B cell (primary cell): ENCODE data around the gene EXOC6. TPM values are rescaled to one million over a fixed set of nuclear protein-coding genes. Genes with fewer than 3 reads are reported as not detected.

Experiments
- ATAC-seq: fragments of 200-7000 bp; cut with Tn5 transposase; one replicate; pipeline ENCODE4 v1.10.0; 2021; ENCODE audit warnings: low read depth, mild to moderate bottlenecking, moderate number of reproducible peaks, moderate library complexity
- CTCF ChIA-PET: fragments of 350-600 bp; sonication (Branson Sonifier 250); formaldehyde crosslinking; loops from one replicate; lab custom pipeline; 2021; ENCODE audit warnings: antibody characterized with exemption, inconsistent platforms; lab: Charles Lee
- POLR2A ChIA-PET: fragments of 350-600 bp; sonication (Branson Sonifier 250); formaldehyde crosslinking; loops from one replicate; lab custom pipeline; 2021; ENCODE audit warnings: antibody characterized with exemption; lab: Charles Lee
- DNase-seq: peaks from one replicate; pipeline ENCODE4 v3.0.0; 2013
- H2AFZ ChIP-seq: 2 replicates; pipeline ENCODE4 v1.6.1; 2012; ENCODE audit warnings: mild to moderate bottlenecking, low read depth, low read length; ENCODE audit not compliant: insufficient read depth, poor library complexity, severe bottlenecking
- H3K27ac ChIP-seq, 2 donors: 1 replicate in 1 of 2; 2 replicates in 1 of 2; pipeline ENCODE4 v1.5.1; 2012 to 2013; ENCODE audit warnings: low read length in 2 of 2, mild to moderate bottlenecking in 2 of 2, moderate library complexity in 1 of 2
- H3K27me3 ChIP-seq, 4 experiments: fragments of 200-600 bp in 1 of 4; sonication (generic) in 1 of 4; replicated peaks in 1 of 4; 1 replicate in 2 of 4; 2 replicates in 2 of 4; pipeline versions ENCODE4 v1.6.1 to v1.7.0; 2013 to 2016; ENCODE audit warnings: low read length in 3 of 4, mild to moderate bottlenecking in 2 of 4, mixed read lengths in 1 of 4, moderate library complexity in 1 of 4; ENCODE audit not compliant: insufficient read depth in 4 of 4, control insufficient read depth in 3 of 4; ENCODE audit errors: control extremely low read depth in 1 of 4
- H3K36me3 ChIP-seq, 2 experiments: replicated peaks in 1 of 2; 1 replicate in 1 of 2; 2 replicates in 1 of 2; pipeline versions ENCODE4 v1.6.1 to v1.7.1; 2013; ENCODE audit warnings: low read length in 1 of 2; ENCODE audit not compliant: insufficient read depth in 2 of 2, control insufficient read depth in 1 of 2; ENCODE audit errors: control extremely low read depth in 1 of 2, extremely low read depth in 1 of 2
- H3K4me1 ChIP-seq, 2 donors: fragments of 200-600 bp in 1 of 2; sonication (generic) in 1 of 2; 1 replicate in 1 of 2; 2 replicates in 1 of 2; pipeline versions ENCODE4 v1.5.1 to v1.6.1; 2013 to 2017; ENCODE audit warnings: low read length in 2 of 2; ENCODE audit not compliant: control insufficient read depth in 2 of 2, insufficient read depth in 2 of 2
- H3K4me2 ChIP-seq: replicated peaks from 2 replicates; pipeline ENCODE3; 2012; ENCODE audit warnings: mild to moderate bottlenecking, low read depth, low read length; ENCODE audit not compliant: poor library complexity, severe bottlenecking
- H3K4me3 ChIP-seq, 5 experiments: fragments of 200-600 bp in 1 of 5; sonication (generic) in 1 of 5; 1 replicate in 3 of 5; 2 replicates in 2 of 5; pipeline versions ENCODE4 v1.5.1 to v1.7.0; 2011 to 2016; ENCODE audit warnings: low read length in 4 of 5, mild to moderate bottlenecking in 4 of 5, low read depth in 2 of 5, control low read depth in 1 of 5, moderate library complexity in 1 of 5; ENCODE audit not compliant: insufficient read depth in 1 of 5; ENCODE audit errors: control extremely low read depth in 1 of 5, extremely low read depth in 1 of 5
- H3K79me2 ChIP-seq: fragments of 200-600 bp; sonication (generic); one replicate; pipeline ENCODE4 v1.6.0; 2016; ENCODE audit warnings: low read length; ENCODE audit not compliant: control insufficient read depth, insufficient read depth
- H3K9ac ChIP-seq: fragments of 200-600 bp; sonication (generic); 2 replicates; pipeline ENCODE4 v1.6.1; 2017; ENCODE audit warnings: mild to moderate bottlenecking, low read length, moderate library complexity
- H3K9me3 ChIP-seq, 3 donors: one replicate each; pipeline versions ENCODE4 v1.6.1 to v1.7.1; 2013; ENCODE audit warnings: low read length in 2 of 3; ENCODE audit not compliant: control insufficient read depth in 2 of 3, insufficient read depth in 1 of 3; ENCODE audit errors: control extremely low read depth in 1 of 3
- H4K20me1 ChIP-seq: 2 replicates; pipeline ENCODE4 v1.6.0; 2012; ENCODE audit warnings: mild to moderate bottlenecking, low read length; ENCODE audit not compliant: insufficient read depth, control insufficient read depth, poor library complexity, severe bottlenecking
- H3K27ac Mint-ChIP-seq: one replicate; pipeline ENCODE4 v1.8.0; 2021; ENCODE audit warnings: mixed read lengths
- H3K27me3 Mint-ChIP-seq: one replicate; pipeline ENCODE4 v1.8.0; 2021; ENCODE audit warnings: mixed read lengths
- H3K4me1 Mint-ChIP-seq: one replicate; pipeline ENCODE4 v1.8.0; 2021; ENCODE audit warnings: mixed read lengths
- H3K4me3 Mint-ChIP-seq: one replicate; pipeline ENCODE4 v1.8.0; 2021; ENCODE audit warnings: mixed read lengths
- H3K9me3 Mint-ChIP-seq: one replicate; pipeline ENCODE4 v1.8.0; 2022; ENCODE audit warnings: mixed read lengths; ENCODE audit not compliant: insufficient read depth
- EZH2 ChIP-seq: IDR thresholded peaks from 2 replicates; pipeline ENCODE4 v1.6.1; 2012; ENCODE audit warnings: borderline replicate concordance, low read depth, mild to moderate bottlenecking, moderate library complexity, low read length; ENCODE audit not compliant: insufficient read depth, poor library complexity, severe bottlenecking
- WGBS: methylation state at CpG from one replicate; pipeline ENCODE4 v1.1.5; 2013; ENCODE audit warnings: missing lambda C conversion rate; ENCODE audit not compliant: insufficient coverage; 5-methylcytosine and 5-hydroxymethylcytosine counted together
- intact Hi-C: fragments of 100-400 bp; cut with micrococcal nuclease; formaldehyde crosslinking; loops from one replicate; pipeline ENCODE4 v1.10.0; 2022
- polyA plus RNA-seq: library from polyadenylated mRNA; depleted of rRNA; stranded (reverse); fragments of >200 nt; gene quantifications from 2 replicates; pipeline ENCODE4 v1.2.3, GENCODE V29; 2012
- total RNA-seq, 2 donors: library from RNA; stranded (reverse); fragments of 120-200 nt in 1 of 2; gene quantifications; 1 replicate in 1 of 2; 2 replicates in 1 of 2; pipeline versions ENCODE4 v1.2.3 to v1.2.4, GENCODE V29; 2013 to 2022
- TF ChIP-seq, protein P1 (sequence below): fragments of 200-600 bp; IDR thresholded peaks from one replicate; pipeline ENCODE4 v1.8.0; 2022; ENCODE audit warnings: antibody characterized with exemption, mild to moderate bottlenecking

The EXOC6 gene
- total and polyA plus RNA-seq, 2 donors (not counting 1 experiment from before 2014, with no cell fraction given), result 7.9 to 22.6 TPM

DNA sequence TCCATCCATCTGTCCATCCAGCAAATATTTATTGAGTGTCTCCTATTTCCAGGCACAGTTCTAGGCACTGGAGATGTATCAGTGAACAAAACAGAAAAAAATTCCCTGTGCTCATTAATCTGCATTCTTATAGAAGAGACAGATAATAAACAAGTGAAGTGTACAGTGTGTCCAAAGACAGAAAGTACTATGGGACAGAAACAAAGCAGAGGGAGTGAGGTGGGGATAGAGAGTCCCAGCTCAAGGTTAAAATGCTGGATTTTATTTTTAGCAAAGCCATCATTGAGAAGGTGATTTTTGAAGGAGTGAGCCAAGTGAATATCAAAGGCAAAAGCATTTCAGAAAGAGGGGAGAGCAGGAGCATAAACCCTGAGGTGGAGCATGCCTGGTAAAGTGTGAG, 21.8 kb upstream of the EXOC6 start:
- H3K4me3 Mint-ChIP-seq, result no peak overlapping the region
- no peaks in the 10 kb centered on the region for H3K9me3 ChIP-seq
- no peaks in the 10 kb centered on the region for H3K79me2 ChIP-seq
- no peak overlapping the region for H3K27ac Mint-ChIP-seq
- H3K4me1 Mint-ChIP-seq, result peaks cover 41% of the 10 kb centered on the region
- TF ChIP-seq, protein P1, sequence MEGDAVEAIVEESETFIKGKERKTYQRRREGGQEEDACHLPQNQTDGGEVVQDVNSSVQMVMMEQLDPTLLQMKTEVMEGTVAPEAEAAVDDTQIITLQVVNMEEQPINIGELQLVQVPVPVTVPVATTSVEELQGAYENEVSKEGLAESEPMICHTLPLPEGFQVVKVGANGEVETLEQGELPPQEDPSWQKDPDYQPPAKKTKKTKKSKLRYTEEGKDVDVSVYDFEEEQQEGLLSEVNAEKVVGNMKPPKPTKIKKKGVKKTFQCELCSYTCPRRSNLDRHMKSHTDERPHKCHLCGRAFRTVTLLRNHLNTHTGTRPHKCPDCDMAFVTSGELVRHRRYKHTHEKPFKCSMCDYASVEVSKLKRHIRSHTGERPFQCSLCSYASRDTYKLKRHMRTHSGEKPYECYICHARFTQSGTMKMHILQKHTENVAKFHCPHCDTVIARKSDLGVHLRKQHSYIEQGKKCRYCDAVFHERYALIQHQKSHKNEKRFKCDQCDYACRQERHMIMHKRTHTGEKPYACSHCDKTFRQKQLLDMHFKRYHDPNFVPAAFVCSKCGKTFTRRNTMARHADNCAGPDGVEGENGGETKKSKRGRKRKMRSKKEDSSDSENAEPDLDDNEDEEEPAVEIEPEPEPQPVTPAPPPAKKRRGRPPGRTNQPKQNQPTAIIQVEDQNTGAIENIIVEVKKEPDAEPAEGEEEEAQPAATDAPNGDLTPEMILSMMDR, result no peak
- no peak for TF ChIP-seq EZH2
- no peaks in the 10 kb centered on the region for H3K27me3 Mint-ChIP-seq
- no peak overlapping the region for H3K4me2 ChIP-seq
- CTCF ChIA-PET, result interaction anchor here (1.1 to 1.5 kb wide), 2 partner anchors 22 to 54 kb away, joined by 3 to 4 read pairs; partner anchors contain the start of gene EXOC6
- H2AFZ ChIP-seq, result no peak overlapping the region
- H3K27ac ChIP-seq, result no peak overlapping the region
- no peak overlapping the region for H3K9ac ChIP-seq
- H4K20me1 ChIP-seq, result no peaks in the 10 kb centered on the region
- DNase-seq (no peak), ATAC-seq (no peak)
- intact Hi-C loops, result loop anchor here (10.0 kb wide), 1 partner anchor 58 kb away; no protein-coding TSS in a partner anchor
- H3K9me3 Mint-ChIP-seq, result no peaks in the 10 kb centered on the region
- H3K4me1 ChIP-seq, result peaks cover 12 to 23% of the 10 kb centered on the region in 2 donors
- POLR2A ChIA-PET, result no interaction called here
- H3K4me3 ChIP-seq, result no peak overlapping the region
- H3K27me3 ChIP-seq, result no peaks in the 10 kb centered on the region
- H3K36me3 ChIP-seq, result no peaks in the 10 kb centered on the region

- no peak overlapping the region for H3K27ac ChIP-seq
- H3K4me1 ChIP-seq, result peaks cover 10 to 17% of the 10 kb centered on the region in 2 donors
- no peak overlapping the region for H3K4me2 ChIP-seq
- no peaks in the 10 kb centered on the region for H4K20me1 ChIP-seq
- Mint-ChIP-seq H3K4me1 (peaks cover 37% of the 10 kb centered on the region), H3K27ac (no peak overlapping the region), H3K27me3 (no peaks in the 10 kb centered on the region), H3K4me3 (no peak overlapping the region), H3K9me3 (no peaks in the 10 kb centered on the region)
- ATAC-seq (no peak), DNase-seq (no peak)
- no peaks in the 10 kb centered on the region for H3K79me2 ChIP-seq
- no peak overlapping the region for H3K4me3 ChIP-seq
- CTCF ChIA-PET, result interaction anchor here (1.0 kb wide), 1 partner anchor 13 kb away, joined by 3 read pairs; no protein-coding TSS in a partner anchor
- H3K27me3 ChIP-seq, result no peaks in the 10 kb centered on the region
- H3K9ac ChIP-seq, result no peak overlapping the region
- H2AFZ ChIP-seq, result no peak overlapping the region
- no peaks in the 10 kb centered on the region for H3K9me3 ChIP-seq
- 91% methylated on average over 5 of the region's 10 CpGs for WGBS
- intact Hi-C loops, result loop anchor here (10.0 kb wide), 1 partner anchor 56 kb away; no protein-coding TSS in a partner anchor
- no peaks in the 10 kb centered on the region for H3K36me3 ChIP-seq
- POLR2A ChIA-PET, result no interaction called here
- TF ChIP-seq, protein P1, result no peak
- no peak for TF ChIP-seq EZH2
Measured at GRCh38 chr10:92829042-92829785, 19.1 kb upstream of the EXOC6 start.
